Stimulated activated CD8-positive, alpha-beta memory T cell treated with anti-CD3 and anti-CD28 coated beads, Interleukin-12 subunit alpha, Interleukin-12 subunit beta, amount 100 ng/mL, for 24 hours (primary cell): ENCODE data around the gene SLC4A7.

Experiments
- DNase-seq: peaks from one replicate; pipeline ENCODE4 v3.0.0-alpha.2; 2020; ENCODE audit errors: extremely low read depth

Gene SLC4A7

GRCh38 chr3:27325419-27325818, 158.8 kb downstream of the SLC4A7 start:
- no peak for DNase-seq

GRCh38 chr3:27324686-27325085, 159.5 kb downstream of the SLC4A7 start:
- no peak for DNase-seq

DNA sequence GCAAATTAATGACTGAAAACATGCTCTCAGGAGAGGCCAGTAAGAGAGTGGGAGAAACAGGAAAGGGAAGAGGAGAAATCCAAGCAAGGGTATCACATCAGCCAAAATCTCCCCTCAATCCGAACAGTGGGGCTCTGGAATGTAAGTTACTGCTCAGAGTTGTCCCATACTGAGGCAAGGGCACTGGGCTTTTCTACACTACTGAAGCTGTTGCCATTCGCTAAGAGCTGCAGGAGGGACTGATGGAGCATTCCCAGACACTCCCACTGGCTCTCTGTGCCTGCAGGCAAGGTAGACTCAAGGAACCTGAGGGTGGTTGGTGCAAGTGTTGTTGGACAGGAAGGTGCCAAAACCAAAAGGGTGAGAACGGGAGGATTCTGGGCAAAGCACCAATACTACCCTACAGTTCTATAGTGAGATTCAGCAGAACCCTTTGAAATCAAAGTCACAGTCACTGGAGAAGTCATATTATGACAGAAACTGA, 161.1 kb downstream of the SLC4A7 start:
- no peak for DNase-seq
